ENCODE results near the gene CXCL1.

DNA sequence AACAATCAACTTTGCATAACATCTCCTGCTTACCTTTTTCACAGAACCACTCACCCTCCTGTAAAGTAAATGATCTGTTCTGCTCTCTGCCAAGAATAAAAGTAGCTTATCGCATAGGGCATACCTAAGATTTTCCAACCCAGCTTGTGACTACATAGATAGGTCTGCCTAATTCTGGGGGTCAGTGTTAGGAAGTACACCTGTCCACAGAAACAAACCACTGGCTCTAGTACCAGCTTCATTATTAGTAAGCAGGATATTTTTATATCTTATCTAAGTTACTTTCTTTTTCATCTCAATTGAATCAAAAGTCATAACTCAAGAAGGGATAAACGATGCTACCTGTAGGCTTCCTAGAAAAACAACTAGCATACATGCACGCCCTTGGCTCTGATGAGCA, 23.8 kb downstream of the CXCL1 start:
- TF ChIP-seq, protein P1, sequence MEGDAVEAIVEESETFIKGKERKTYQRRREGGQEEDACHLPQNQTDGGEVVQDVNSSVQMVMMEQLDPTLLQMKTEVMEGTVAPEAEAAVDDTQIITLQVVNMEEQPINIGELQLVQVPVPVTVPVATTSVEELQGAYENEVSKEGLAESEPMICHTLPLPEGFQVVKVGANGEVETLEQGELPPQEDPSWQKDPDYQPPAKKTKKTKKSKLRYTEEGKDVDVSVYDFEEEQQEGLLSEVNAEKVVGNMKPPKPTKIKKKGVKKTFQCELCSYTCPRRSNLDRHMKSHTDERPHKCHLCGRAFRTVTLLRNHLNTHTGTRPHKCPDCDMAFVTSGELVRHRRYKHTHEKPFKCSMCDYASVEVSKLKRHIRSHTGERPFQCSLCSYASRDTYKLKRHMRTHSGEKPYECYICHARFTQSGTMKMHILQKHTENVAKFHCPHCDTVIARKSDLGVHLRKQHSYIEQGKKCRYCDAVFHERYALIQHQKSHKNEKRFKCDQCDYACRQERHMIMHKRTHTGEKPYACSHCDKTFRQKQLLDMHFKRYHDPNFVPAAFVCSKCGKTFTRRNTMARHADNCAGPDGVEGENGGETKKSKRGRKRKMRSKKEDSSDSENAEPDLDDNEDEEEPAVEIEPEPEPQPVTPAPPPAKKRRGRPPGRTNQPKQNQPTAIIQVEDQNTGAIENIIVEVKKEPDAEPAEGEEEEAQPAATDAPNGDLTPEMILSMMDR (IDR thresholded peaks at IDR 0.05): no peak
- no peak for TF ChIP-seq EZH2 (IDR thresholded peaks at IDR 0.05; ENCODE audit: borderline replicate concordance, insufficient read depth, low read depth, low read length, poor library complexity, severe bottlenecking)
